NCI-H2107 (cell line): Measurements from ENCODE around the gene P2RX1.
A peak's percentile ranks its signal among the peaks of the same experiment; 100 is the strongest.

Experiments used
- DNase-seq: peaks from one replicate; lab custom pipeline; 2025; lab: John Stamatoyannopoulos, UW

The P2RX1 gene

DNA sequence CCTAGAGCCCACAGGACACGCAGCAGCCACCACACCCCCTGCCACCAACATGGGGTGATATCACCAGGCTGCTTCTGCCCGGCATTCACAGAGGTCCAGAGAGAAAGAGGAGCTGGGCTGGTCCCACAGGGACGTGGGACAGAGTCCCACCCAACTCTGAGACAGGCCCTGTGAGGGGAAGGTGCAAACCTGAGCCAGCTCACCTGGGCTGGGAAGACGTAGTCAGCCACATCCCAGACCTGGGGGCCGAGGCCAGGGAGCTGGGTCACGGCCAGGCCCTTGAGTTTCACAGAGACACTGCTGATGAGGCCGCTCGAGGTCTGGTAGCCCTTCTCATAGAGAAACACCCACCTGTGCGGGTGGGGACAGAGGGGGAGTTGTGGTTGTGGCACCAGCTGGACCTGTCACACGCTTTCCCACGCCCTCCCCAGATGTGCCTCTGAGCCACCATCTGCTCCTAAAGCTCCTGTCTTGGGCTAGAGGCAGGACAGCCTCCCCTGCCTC, 11.2 kb downstream of the P2RX1 start:
- DNase-seq, result no peak

DNA sequence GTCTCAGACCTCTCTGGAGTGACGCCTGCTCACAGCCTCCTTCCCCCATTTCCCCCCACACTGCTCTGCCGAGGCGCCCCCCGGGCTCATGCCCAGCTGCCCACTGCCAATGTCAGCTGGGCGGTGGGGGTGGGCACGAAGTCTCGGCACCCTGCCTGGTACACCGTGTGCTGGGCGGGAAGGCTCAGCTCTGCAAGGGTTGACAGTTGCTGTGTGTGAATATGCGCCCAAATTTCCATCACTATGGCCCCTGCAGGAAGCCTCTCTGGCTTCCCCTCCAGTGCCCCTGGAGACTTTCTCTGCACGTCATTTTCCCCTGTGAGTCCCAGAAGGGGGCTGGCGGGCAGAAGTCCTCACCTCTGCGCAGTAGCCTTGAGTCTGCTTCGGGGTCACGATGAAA, 11.8 kb downstream of the P2RX1 start:
- DNase-seq, result no peak

DNA sequence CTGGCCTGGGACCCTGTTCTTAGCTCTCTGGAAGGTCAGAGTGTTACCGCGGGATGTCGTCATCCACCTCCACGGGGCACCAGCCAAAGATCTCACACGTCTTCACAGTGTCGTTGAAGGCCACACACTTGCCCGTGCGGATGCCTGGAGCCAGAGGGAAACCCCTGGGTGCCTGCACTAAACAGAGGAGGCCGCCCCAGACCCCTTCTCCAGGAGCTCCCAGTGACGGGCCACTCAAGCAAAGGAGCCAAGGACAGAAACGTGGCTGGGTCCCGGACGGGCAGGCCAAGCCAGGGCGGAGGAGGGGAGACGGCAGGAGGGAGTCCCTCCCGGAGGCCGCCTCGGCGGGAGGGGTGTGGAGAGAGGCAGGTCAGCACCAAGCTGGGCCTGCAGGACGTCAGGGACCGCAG, 12.4 kb downstream of the P2RX1 start:
- DNase-seq, result no peak

DNA sequence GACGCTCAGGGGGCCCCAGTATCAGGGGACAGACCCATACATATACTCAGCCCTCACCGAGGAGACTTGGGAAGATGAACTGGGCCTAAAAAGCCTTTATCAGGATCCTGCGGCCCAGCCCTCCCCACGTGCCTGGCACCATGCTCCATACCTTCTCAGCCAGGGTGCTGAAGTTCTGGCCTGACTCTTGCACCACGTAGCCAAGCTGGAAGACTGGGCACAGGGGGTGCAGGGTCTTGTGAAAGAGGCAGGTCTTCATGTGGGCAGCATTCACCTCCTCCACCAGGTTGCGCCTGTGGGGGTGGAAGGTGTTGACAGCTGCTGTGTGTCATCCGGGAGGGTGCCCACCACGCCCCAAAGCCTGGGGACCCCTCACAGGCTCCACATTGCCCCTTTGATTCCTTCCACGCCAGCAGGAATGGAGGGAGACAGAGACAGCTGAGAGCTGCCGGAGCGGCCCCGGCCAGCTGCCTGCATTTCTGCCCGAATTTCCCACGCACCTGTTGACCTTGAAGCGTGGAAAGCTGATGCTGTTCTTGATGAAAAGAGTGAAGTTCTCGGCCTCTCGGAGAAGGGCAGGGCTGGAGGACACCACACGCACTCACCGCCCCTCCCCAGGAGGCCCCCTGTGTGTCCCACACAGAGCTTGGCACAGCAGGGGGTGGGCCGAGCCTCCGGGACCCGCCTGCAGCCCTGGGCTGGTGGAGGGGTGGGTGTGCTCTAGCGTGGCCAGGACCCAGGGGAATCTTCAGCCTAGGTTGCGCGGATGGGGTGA, 13.0 kb downstream of the P2RX1 start:
- no peak for DNase-seq

DNA sequence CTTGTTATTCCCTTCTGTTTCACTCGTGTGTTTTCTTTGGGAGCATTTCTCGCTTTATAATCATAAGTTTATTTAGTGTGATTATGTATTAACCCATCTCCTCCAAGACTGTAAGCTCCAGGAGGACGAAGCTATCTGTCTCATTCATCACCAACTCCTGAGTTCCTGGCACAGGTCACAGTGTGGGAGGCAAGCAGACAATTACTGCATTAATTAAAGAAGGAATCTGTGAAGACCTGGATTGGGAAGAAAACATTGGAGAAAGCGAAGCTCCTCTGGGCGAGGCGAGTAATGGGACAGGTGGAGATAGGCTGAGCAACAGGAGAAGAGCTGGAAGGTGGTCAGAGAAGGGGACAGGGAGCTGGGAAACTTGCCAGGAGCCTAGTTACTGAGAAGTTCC, 15.6 kb downstream of the P2RX1 start:
- no peak for DNase-seq

DNA sequence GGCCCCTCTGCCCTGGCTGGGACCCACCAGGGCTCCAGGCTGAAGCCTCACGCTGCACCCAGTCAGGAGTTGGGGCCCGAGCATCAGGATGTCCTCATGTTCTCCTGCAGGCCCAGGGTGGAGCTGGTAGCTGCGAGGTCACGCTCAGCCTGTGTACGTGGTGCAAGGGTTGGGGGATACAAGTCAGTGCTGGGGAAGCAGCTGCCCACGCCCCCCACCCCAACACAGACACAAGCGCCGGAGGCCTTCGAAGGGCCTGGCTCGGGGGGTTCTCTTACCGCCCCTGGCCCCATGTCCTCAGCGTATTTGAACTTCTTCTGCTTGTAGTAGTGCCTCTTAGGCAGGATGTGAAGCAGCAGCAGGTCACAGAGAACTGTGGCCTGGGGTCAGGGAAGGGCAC, 18.5 kb downstream of the P2RX1 start:
- DNase-seq, result no peak

DNA sequence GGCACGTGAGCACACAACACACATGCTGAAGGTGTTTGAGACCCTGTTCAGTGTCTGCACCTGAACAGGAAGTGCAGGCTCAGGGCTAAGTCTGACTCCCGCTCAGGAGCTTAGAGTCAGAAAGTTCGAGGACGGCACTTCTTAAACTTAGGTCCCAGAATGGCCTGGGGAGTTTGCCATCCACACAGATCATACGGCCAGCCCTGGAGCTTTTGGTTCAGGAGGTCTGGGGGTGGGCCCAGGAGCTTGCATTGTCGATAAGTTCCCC, 19.4 kb downstream of the P2RX1 start:
- no peak for DNase-seq

DNA sequence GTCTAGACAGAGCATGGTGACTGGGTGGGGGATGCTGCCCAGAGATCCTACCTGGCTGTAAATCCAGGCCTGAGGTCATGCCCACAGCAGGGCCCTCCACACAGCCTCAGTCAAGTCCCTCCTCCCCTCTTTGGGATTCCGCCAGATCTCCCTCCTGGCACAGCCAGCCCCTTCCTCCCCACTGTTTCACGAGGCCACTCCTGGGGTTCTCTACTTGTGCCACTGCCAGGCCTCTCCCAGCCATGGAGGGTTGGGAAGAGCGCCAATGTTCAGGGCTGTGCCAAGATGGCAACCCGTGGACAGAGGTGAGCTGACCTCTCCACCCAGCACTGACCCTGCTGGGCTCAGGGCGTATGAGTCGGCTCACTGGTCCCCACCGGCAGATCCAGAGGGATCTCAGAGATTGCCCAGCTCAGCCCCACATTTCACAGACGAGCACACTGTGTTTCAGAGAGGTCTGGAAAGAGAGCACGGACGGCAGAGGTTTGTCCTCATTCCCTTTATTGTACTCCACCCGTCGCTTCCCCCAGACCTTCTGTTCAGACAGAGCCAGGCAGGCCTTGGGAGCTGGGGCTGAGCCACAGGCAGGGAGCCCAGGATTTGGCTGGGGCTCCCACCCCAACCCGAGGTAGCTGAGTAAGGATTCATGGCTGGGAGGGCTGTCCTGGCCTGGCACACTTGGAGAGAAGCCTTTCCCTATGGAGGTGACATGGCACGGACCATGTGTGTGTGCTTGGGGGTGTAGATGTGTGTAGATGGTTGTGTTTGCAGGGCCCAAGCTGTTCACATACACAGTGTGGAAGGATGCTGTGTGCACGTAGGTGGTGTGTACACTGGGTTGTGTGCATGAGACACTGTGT, 19.9 kb downstream of the P2RX1 start:
- no peak for DNase-seq

DNA sequence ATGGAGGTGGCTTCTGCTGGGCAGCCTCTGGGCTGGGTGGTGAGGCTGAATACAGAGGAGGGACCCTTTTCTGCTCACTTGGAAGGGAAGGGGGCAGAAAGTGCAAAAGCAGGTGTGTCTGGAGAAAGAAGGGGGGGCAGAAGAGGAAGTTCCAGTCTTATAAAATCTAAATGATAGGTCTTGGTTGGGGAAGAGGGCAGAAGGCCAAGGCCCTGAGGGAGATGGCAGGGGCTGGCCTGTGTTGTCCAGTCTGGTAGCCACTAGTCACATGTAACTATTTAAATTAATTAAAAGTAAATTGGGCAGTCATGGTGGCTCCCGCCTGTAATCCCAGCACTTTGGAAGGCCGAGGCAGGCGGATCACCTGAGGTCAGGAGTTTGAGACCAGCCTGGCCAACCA, 20.9 kb downstream of the P2RX1 start:
- no peak for DNase-seq

DNA sequence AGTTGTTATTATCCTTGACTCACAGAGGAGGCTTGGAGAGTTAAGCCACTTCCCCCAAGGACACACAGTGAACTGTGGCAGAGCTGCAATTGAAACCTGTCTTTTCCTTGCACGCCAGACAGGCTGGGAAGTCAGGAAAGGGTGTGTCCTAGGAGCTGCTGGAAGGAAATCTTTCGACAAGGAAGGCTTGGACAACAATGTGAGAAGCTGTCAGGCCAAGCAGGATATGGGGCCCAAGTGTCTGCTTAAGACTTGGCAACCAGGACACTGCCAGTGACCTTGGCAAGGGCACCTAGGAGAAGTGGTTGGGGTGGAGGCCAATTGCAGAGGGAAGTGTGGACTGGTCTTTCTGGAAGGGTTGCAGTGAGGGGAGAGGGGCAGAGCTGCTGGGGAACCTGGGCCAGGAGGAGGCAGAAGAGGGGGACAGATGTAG, 21.3 kb downstream of the P2RX1 start:
- DNase-seq, result no peak

DNA sequence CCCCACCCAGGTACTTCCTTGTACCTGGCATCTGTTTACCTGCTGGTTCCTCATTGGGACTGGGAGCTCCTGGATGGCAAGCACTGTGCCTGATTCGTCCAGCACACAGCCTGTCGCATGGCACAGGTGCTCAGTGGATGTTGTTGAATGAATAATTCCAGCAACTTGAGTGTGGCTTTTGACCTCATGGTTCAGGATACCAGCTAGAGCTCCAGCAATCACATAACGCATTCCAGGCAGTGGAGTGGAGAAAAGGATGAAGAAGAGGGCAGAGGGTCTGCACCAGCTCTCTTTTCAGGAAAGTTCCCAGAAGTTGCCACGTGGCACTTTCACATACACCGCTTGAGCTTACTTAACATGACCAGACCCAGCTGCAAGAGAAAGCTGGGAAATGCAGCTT, 22.1 kb downstream of the P2RX1 start:
- no peak for DNase-seq

DNA sequence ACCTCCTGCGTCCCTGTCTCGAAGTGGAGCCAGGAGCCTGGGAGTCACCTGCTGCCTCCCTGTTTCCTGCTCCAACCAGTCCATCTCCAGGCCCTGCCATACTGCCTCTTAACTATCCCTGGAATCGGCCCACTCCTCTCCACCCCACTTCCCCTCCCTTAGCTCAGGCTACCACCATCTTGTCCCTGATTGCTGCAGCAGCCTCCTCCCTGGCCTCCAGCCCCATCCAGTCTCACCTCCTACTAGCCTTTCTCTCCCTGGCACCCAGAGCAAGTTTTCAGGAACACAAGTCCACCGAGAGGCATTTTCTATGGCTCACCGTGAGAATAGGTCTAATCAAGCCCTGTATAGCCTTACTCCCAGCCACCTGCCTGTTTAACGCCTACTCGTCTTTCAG, 22.5 kb downstream of the P2RX1 start:
- DNase-seq, result no peak

DNA sequence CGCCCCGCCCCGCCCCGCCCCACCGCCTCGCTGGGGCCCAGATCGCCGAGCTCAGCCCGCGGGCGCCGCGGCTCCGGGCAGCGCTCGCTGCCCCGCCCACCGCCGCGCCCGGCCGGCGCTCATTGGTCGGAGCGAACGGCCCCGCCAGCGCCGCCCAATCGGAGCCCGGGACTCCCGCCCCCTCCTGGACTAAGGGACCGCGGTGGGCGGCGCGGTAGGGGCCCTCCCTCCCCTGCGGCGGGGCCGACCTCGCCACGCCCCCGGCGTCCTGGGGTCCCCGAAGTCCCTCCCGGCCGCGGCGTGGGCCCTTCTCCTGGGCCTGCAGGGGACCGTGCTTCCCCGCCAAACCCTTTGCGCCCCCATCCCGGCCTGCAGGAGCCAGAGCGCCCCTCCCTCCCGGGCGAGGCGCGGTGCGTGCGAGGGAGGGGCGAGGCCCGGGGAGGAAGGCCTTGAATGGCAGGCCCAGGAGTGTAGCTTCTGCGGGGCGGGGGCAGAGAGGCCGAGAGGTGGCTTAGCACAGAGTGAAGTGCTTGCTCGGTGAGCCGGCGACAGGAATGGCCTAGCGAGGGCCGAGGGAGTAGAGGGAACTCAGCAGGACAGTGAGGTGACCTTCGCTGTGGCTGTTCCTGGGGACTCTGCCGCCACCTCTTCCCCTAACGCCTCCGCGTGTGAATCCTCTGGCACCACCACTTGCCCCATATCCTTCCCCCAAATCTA, 23.1 kb downstream of the P2RX1 start, which contains the start of gene CAMKK1:
CAMKK1 (minus strand) TSS at position 51 of the 717 bp plus-strand sequence. CDS start 7,366 bp downstream, outside the sequence.
- no peak for DNase-seq

DNA sequence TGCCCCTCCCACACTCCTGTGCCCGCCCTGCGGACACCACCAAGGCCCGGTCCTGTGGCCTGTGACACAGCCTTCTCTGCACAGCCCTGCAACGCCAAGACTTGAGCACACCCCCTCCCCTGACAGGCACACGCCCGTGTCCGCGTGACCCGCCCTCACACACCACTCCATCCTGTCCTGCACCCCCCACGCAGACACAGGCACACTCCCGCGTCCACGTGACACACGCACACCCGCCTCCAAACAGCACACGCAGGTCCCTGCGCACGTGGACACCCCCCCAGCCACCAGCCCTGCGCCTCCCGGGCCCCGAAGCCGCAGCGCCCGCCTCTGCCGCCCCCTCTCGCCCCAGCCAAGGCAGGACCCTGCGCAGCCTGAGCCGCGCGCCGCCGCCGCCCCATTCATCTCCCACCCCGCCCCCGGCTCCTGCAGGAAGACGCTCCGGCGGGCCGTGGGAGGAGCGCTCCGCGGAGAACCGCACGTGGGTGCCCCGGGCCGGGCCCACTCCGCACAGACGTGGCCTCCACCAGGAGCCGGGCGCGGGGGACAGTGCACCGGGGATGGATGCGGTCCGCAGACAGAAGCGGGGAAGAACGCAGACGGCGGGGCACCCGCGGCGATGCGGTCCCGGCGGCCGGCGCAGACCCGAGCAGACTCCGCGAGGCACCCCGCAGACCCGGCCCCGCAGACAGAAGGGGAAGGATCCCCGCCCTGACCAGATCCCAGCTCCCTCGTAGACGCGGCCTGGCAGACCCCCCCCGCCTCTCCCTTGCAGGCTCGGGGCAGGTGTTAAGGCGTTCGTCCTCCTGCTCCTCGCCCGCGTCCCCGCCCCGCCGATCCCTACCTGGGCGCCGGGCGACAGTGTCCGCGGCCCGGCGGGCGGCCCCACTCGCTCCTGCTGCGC, 23.9 kb downstream of the P2RX1 start:
- no peak for DNase-seq

DNA sequence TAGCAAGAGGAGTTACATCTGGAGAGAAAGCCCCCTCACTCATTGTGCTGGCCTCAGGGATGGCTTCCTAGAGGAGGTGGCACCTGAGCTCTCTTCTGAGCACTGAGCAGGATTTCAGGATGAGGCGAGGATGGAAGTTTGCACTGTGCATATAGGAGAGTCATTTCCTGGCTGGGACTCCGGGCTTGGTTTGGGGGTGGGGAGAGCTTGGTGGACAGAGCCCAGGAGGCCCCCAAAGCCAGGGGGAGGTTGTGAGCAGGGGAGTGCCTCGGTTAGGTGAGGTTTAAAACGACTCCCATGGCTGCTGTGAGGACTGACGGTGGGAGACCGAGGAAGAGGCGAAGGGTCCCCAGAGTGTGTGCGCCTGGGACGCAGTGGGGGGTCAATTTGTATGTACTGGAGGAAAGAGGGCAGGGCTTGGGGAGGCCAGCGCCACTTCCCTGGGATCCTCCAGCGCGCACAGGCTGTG, 24.6 kb downstream of the P2RX1 start:
- DNase-seq, result no peak

DNA sequence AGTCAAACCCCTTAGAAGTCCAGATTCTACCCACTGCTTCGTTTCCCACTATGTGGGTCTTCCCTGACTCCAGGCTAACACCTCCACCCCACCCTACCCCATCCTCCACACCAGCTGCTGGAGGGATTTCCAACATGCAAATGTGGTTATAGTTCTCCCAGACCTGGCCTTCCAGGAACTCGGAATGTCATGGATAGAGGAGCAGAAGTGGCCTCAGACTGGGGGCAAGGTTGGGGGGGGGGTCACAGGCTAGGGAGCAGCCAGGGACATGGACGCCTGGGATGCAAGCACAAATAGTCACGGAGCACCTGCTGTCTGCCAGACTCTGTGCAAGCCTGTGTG, 25.4 kb downstream of the P2RX1 start:
- no peak for DNase-seq

DNA sequence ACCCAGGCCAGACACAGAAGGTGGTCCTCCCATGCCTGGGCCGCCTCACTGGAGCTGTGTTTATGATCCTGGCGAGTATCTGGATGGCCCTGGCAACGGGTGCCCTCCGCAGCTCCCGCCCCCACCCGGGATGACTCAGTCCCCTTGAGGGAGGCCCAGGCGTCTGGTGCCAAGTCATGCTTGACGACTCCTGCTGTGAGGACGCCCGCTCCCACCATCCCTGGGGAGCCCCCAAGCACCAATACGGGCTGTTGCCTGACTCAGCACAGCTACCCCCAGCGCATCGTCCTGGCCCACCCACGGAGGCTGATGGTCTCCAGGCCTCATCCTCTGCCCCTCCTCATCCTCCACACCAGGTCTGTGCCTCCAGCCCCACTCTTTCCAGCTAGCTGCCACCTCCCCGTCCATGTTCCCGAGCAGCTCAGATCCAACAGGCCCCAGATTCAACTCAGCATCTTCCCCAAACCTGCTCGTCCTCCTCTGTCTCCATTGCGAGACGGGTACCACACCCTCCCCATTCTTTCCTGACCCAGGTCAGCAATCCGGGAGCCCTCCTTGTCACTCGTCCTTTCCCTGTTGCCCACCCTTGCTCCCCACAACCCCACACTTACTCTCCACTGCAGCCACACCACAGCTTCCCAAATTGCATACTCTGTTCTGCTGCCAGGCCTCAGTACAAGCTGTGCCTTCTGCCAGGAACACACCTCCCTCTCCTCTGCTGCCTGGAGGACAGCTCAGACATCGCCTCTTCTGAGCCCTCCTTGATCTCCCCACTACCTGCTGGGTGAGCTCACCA, 26.0 kb downstream of the P2RX1 start:
- peak; percentile 71 for DNase-seq

DNA sequence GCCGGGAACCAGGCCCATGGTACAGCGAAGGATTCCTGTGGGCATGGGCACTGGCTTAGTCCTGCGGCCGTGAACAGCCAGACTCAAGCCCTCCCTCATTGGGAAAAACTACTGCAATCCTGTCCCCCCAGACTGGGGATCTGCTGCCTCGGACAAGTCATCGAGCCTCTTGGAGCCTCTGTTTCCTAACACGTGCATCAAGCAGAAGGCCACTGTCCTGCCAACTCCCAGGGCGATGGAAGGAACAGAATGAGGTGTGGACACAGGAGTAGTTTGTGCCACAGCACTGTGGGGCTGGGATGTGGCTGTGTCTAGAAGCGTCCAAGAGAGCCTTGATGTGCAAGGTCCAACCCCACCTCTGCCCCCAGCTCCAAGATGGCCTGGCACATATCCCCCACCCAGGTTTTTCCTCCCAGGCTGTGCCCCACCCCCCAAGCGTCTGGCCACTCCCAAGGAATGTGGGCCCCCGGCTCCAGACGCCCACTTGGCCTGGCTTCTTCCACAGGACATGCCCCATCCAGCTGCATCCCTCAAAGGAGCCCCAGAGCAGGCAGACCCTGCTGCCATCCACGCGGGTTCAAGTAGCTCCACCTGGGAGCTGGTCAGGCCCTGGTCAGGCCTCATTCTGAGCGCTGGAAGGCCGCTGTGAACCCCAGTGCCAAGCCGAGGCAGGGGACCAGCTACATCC, 26.8 kb downstream of the P2RX1 start:
- no peak for DNase-seq

DNA sequence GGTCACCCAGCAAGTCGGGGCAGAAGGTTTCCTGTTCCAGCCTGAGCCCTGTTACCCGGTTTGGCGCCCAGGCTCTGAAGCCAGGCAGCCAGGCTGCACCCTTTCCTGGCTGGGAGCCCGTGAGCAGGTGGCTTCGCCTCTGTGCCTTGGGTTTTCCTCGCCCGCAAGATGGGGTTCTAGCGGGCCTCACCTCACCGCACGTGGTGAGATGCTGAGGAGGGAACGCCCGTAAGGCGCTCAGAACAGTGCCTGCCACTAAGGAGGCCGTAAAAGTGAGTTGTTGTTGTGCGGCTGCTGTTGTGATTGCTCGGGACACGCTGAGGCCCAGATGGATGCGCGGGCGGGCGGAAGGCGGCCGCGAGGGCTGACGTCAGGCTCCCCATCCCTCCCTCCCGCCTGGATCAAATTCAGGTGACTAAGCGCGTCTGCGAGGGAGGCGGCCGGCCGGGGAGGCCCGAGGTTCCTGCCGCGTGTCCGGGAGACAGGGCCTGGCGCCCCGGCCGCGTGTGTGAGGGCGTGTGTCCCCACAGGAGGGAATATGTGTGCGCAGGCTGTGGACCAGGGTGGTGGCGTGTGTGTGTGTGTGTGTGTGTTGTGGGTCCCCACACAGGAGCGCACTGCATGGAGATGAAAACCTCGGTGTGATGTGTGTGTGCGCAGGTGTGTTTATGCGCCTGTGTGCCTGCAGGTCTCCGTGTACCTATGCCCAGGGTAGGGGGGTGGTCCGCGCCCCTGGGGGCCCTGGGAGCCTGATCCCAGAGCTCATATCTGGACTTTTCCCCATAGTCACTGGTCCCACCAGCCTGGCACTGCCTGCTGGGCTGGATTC, 27.7 kb downstream of the P2RX1 start:
- DNase-seq, result peak; percentile 51
